ENCODE results near the gene STARD7.

STARD7 gene

GRCh38 chr2:96236882-96237281 is 28.3 kb upstream of the STARD7 start:
- Histone ChIP-seq H3K9me3 (ENCODE audit: insufficient read depth, low read length) (no peaks in the 10 kb centered on the region), H3K79me2 (ENCODE audit: low read length) (no peaks in the 10 kb centered on the region), H3K4me3 (ENCODE audit: low read length) (no peak overlapping the region), H3K9ac (ENCODE audit: low read length) (no peak overlapping the region), H3K36me3 (replicated peaks; ENCODE audit: low read depth, low read length) (no peaks in the 10 kb centered on the region), H3K4me2 (ENCODE audit: low read length) (no peak overlapping the region), H2AFZ (ENCODE audit: low read depth, low read length) (no peak overlapping the region), H3K27ac (ENCODE audit: low read length) (no peak overlapping the region), H3K4me1 (ENCODE audit: low read length) (peaks cover 25% of the 10 kb centered on the region), H3K27me3 (ENCODE audit: low read depth, low read length) (0 out of 2 replicates have a peak, but pooled peaks cover 3% of the 10 kb centered on the region), H4K20me1 (ENCODE audit: insufficient read depth, low read length) (no peaks in the 10 kb centered on the region)
- TF ChIP-seq EZH2phosphoT487 (IDR thresholded peaks at IDR 0.05; ENCODE audit: low read depth): no peak
- no peak for TF ChIP-seq CTCF (IDR thresholded peaks at IDR 0.05; ENCODE audit: low read depth, low read length)

GRCh38 chr2:96233880-96234316 is 25.3 kb upstream of the STARD7 start:
- H3K9me3 ChIP-seq (ENCODE audit: insufficient read depth, low read length): no peaks in the 10 kb centered on the region
- H3K4me2 ChIP-seq (ENCODE audit: low read length): peak overlapping the region; percentile 69
- 0 out of 2 replicates have a peak, but pooled peaks cover 3% of the 10 kb centered on the region for H3K27me3 ChIP-seq (ENCODE audit: low read depth, low read length)
- H4K20me1 ChIP-seq (ENCODE audit: insufficient read depth, low read length): no peaks in the 10 kb centered on the region
- H2AFZ ChIP-seq (ENCODE audit: low read depth, low read length): no peak overlapping the region
- H3K9ac ChIP-seq (ENCODE audit: low read length): no peak overlapping the region
- no peaks in the 10 kb centered on the region for H3K79me2 ChIP-seq (ENCODE audit: low read length)
- peaks cover 20% of the 10 kb centered on the region for H3K4me1 ChIP-seq (ENCODE audit: low read length)
- H3K27ac ChIP-seq (ENCODE audit: low read length): no peak overlapping the region
- H3K36me3 ChIP-seq (replicated peaks; ENCODE audit: low read depth, low read length): no peaks in the 10 kb centered on the region
- H3K4me3 ChIP-seq (ENCODE audit: low read length): peak overlapping the region; percentile 38; the same call in 1 of the 2 replicates
- TF ChIP-seq EZH2phosphoT487 (IDR thresholded peaks at IDR 0.05; ENCODE audit: low read depth) (no peak), CTCF (IDR thresholded peaks at IDR 0.05; ENCODE audit: low read depth, low read length) (peak; percentile 48)

GRCh38 chr2:96233436-96233835 is 24.8 kb upstream of the STARD7 start:
- TF ChIP-seq EZH2phosphoT487 (IDR thresholded peaks at IDR 0.05; ENCODE audit: low read depth) (no peak), CTCF (IDR thresholded peaks at IDR 0.05; ENCODE audit: low read depth, low read length) (no peak)
- no peaks in the 10 kb centered on the region for H3K9me3 ChIP-seq (ENCODE audit: insufficient read depth, low read length)
- 0 out of 2 replicates have a peak, but pooled peaks cover 3% of the 10 kb centered on the region for H3K27me3 ChIP-seq (ENCODE audit: low read depth, low read length)
- H4K20me1 ChIP-seq (ENCODE audit: insufficient read depth, low read length): no peaks in the 10 kb centered on the region
- no peaks in the 10 kb centered on the region for H3K36me3 ChIP-seq (replicated peaks; ENCODE audit: low read depth, low read length)
- H3K27ac ChIP-seq (ENCODE audit: low read length): no peak overlapping the region
- no peak overlapping the region for H2AFZ ChIP-seq (ENCODE audit: low read depth, low read length)
- H3K4me2 ChIP-seq (ENCODE audit: low read length): peak overlapping the region; percentile 69
- no peak overlapping the region for H3K9ac ChIP-seq (ENCODE audit: low read length)
- peak overlapping the region; percentile 38 for H3K4me3 ChIP-seq (ENCODE audit: low read length)
- no peaks in the 10 kb centered on the region for H3K79me2 ChIP-seq (ENCODE audit: low read length)
- peaks cover 20% of the 10 kb centered on the region for H3K4me1 ChIP-seq (ENCODE audit: low read length)

- no peaks in the 10 kb centered on the region for H3K9me3 ChIP-seq (ENCODE audit: insufficient read depth, low read length)
- H4K20me1 ChIP-seq (ENCODE audit: insufficient read depth, low read length): no peaks in the 10 kb centered on the region
- H3K9ac ChIP-seq (ENCODE audit: low read length): no peak overlapping the region
- H3K4me2 ChIP-seq (ENCODE audit: low read length): no peak overlapping the region
- H3K27ac ChIP-seq (ENCODE audit: low read length): no peak overlapping the region
- no peak overlapping the region for H3K4me3 ChIP-seq (ENCODE audit: low read length)
- H3K79me2 ChIP-seq (ENCODE audit: low read length): no peaks in the 10 kb centered on the region
- 0 out of 2 replicates have a peak, but pooled peaks cover 3% of the 10 kb centered on the region for H3K27me3 ChIP-seq (ENCODE audit: low read depth, low read length)
- no peak overlapping the region for H2AFZ ChIP-seq (ENCODE audit: low read depth, low read length)
- H3K4me1 ChIP-seq (ENCODE audit: low read length): peaks cover 20% of the 10 kb centered on the region
- no peaks in the 10 kb centered on the region for H3K36me3 ChIP-seq (replicated peaks; ENCODE audit: low read depth, low read length)
- TF ChIP-seq EZH2phosphoT487 (IDR thresholded peaks at IDR 0.05; ENCODE audit: low read depth) (no peak), CTCF (IDR thresholded peaks at IDR 0.05; ENCODE audit: low read depth, low read length) (no peak)
Measured at GRCh38 chr2:96231316-96231715, 22.7 kb upstream of the STARD7 start.

All from OCI-LY3 (cell line).